ENCODE measurements around the gene ACBD5.

ACBD5 gene

DNA sequence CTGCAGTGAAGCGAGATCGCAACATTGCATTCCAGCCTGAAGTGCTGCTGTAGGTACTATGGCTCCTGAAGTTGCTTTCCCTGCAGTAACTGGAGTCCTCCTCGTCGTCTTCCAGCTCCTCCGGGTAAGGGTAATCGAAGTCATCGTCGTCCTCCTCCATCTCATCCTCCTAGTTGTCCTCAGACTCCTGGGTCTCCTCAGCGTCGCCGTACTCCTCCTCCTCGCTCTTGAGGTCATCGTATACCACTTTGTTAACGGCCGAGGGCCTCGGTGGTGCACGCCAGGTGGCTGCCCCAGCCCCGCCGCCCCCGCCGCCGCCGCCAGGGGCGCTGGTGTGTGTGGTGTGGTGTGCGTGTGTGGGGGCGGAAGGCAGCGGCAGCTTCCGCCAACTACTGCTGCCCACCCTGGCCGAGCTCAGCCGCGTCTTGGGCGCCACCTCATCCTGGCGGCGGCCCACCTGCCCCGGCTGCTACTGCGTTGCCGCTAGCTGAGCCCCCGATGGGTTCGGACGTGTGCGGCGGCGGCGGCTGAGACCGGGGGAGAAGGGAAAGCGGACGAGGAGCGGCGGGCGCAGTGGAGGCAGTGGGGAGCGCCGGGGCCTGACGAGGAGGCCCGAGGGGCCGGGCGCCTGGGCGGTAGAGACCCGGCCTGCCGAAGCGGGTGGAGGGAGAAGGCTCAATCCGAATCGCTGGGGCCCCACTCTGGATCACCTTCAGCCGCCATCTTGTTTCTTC lies 11.8 kb upstream of the ACBD5 start:
- no peaks in the 10 kb centered on the region for H3K4me1 ChIP-seq
- H3K79me2 ChIP-seq, result no peaks in the 10 kb centered on the region
- H3K9ac ChIP-seq, result no peak overlapping the region
- H3K9me3 ChIP-seq (ENCODE audit: control insufficient read depth, low read length), result no peaks in the 10 kb centered on the region
- no peaks in the 10 kb centered on the region for H3K27me3 ChIP-seq (ENCODE audit: control insufficient read depth, insufficient read depth, low read length)
- H2AFZ ChIP-seq, result peak overlapping the region; percentile 89
- no peaks in the 10 kb centered on the region for H3K36me3 ChIP-seq (ENCODE audit: control insufficient read depth, insufficient read depth, low read length)
- no peak overlapping the region for H3K27ac ChIP-seq
- peak overlapping the region; percentile 40 for H3K4me3 ChIP-seq (ENCODE audit: low read depth, low read length)
- peak overlapping the region; percentile 69 for H3K4me2 ChIP-seq (ENCODE audit: low read length)
- TF ChIP-seq, protein P1, sequence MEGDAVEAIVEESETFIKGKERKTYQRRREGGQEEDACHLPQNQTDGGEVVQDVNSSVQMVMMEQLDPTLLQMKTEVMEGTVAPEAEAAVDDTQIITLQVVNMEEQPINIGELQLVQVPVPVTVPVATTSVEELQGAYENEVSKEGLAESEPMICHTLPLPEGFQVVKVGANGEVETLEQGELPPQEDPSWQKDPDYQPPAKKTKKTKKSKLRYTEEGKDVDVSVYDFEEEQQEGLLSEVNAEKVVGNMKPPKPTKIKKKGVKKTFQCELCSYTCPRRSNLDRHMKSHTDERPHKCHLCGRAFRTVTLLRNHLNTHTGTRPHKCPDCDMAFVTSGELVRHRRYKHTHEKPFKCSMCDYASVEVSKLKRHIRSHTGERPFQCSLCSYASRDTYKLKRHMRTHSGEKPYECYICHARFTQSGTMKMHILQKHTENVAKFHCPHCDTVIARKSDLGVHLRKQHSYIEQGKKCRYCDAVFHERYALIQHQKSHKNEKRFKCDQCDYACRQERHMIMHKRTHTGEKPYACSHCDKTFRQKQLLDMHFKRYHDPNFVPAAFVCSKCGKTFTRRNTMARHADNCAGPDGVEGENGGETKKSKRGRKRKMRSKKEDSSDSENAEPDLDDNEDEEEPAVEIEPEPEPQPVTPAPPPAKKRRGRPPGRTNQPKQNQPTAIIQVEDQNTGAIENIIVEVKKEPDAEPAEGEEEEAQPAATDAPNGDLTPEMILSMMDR (IDR thresholded peaks at IDR 0.05), result peak; percentile 45

DNA sequence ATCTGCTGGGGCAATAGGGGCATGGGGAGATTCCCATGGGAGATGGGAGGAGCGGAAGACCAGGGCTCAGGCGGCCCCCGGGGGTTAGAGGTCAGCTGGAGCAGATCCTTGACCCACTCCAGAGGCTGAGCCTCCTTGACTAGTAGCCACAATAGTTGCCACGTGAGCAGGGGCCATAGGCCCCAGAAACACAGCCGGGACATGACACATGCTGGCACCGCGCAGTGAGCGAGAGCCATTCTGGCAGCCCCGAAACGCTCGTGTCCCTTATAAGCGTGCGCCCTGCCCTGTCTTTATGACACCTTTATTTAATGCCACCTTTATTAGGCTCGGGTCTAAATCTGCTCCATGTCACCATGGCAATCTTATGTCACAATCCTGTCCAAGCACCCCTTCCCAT lies 11.0 kb upstream of the ACBD5 start:
- H3K4me3 ChIP-seq (ENCODE audit: low read depth, low read length), result no peak overlapping the region
- H3K27ac ChIP-seq, result no peak overlapping the region
- TF ChIP-seq, protein P1 (IDR thresholded peaks at IDR 0.05), result no peak
- H3K27me3 ChIP-seq (ENCODE audit: control insufficient read depth, insufficient read depth, low read length), result no peaks in the 10 kb centered on the region
- H2AFZ ChIP-seq, result no peak overlapping the region
- no peak overlapping the region for H3K9ac ChIP-seq
- no peak overlapping the region for H3K4me2 ChIP-seq (ENCODE audit: low read length)
- H3K9me3 ChIP-seq (ENCODE audit: control insufficient read depth, low read length), result no peaks in the 10 kb centered on the region
- H3K79me2 ChIP-seq, result no peaks in the 10 kb centered on the region
- no peaks in the 10 kb centered on the region for H3K36me3 ChIP-seq (ENCODE audit: control insufficient read depth, insufficient read depth, low read length)
- H3K4me1 ChIP-seq, result no peaks in the 10 kb centered on the region

DNA sequence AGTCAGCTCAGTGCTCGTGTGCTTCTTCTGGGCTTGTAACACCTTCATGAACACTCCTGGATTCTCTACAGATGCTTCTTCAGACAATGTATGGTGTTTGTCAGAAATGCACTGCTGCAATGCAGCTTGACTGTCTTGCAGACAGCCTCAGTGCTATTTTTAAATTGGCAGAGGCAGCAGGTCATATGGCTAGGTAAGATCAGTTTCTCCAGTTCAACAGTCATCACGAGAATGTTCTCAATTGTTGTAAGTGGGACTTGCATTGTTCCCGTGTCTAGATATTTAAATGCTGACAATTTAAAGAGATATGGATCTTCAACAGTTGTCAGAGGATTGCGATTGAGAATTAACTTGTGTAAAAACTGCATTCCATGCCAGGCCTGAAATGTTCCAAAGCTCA lies 7.6 kb upstream of the ACBD5 start:
- Histone ChIP-seq H3K9me3 (ENCODE audit: control insufficient read depth, low read length) (no peaks in the 10 kb centered on the region), H3K4me3 (ENCODE audit: low read depth, low read length) (no peak overlapping the region), H3K27me3 (ENCODE audit: control insufficient read depth, insufficient read depth, low read length) (no peaks in the 10 kb centered on the region), H3K79me2 (no peaks in the 10 kb centered on the region), H3K36me3 (ENCODE audit: control insufficient read depth, insufficient read depth, low read length) (no peaks in the 10 kb centered on the region), H3K4me1 (peaks cover 5% of the 10 kb centered on the region), H3K4me2 (ENCODE audit: low read length) (no peak overlapping the region), H2AFZ (no peak overlapping the region), H3K9ac (no peak overlapping the region), H3K27ac (no peak overlapping the region)
- TF ChIP-seq, protein P1 (IDR thresholded peaks at IDR 0.05), result no peak

DNA sequence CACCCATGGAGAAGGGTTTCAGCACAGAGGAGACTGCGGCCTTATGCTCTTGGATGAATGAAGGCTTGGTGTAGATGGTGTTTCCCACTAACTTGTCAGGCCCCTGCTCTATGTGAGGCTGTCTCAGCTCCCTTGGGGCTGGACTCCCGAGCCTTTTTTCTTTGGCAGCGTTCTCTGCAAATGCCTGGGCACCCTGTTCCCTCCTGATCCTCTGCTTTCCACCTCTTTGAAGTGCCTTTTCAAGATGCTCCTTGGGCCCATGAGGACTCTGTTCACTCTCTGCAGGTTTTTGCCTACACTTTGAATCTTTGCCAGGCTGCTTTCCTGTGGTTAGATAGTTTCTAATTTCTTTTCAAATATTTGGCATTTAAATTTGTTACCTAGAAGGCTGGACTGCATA lies 6.8 kb upstream of the ACBD5 start:
- H3K27ac ChIP-seq, result no peak overlapping the region

More for the DNA sequence above, 6.8 kb upstream of the ACBD5 start:
- no peaks in the 10 kb centered on the region for H3K36me3 ChIP-seq (ENCODE audit: control insufficient read depth, insufficient read depth, low read length)
- TF ChIP-seq, protein P1 (IDR thresholded peaks at IDR 0.05), result no peak
- H2AFZ ChIP-seq, result no peak overlapping the region
- no peaks in the 10 kb centered on the region for H3K9me3 ChIP-seq (ENCODE audit: control insufficient read depth, low read length)
- no peaks in the 10 kb centered on the region for H3K27me3 ChIP-seq (ENCODE audit: control insufficient read depth, insufficient read depth, low read length)
- no peak overlapping the region for H3K4me3 ChIP-seq (ENCODE audit: low read depth, low read length)
- H3K9ac ChIP-seq, result no peak overlapping the region
- no peaks in the 10 kb centered on the region for H3K79me2 ChIP-seq
- H3K4me1 ChIP-seq, result peaks cover 6% of the 10 kb centered on the region
- no peak overlapping the region for H3K4me2 ChIP-seq (ENCODE audit: low read length)

Measured in parathyroid adenoma (tissue), 2 donors.